ENCODE data around the gene COL19A1.
"Not testable (repeated sequence)": the region's sequence is repeated elsewhere in the genome, so short reads cannot be mapped to it uniquely, and the experiment has no call there.

The COL19A1 gene

GRCh38 chr6:69866770-69867638 lies 648 bp downstream of the COL19A1 start:
- DNase-seq (ENCODE audit: low read depth), result no peak

- no peak for DNase-seq (ENCODE audit: low read depth)
Observed at GRCh38 chr6:69867639-69867976, 1.3 kb downstream of the COL19A1 start.

GRCh38 chr6:69868252-69868804 lies 2.0 kb downstream of the COL19A1 start:
- no peak for DNase-seq (ENCODE audit: low read depth)

GRCh38 chr6:69868961-69869360 lies 2.6 kb downstream of the COL19A1 start:
- no peak for DNase-seq (ENCODE audit: low read depth)

GRCh38 chr6:69871107-69871506 lies 4.8 kb downstream of the COL19A1 start:
- no peak for DNase-seq (ENCODE audit: low read depth)

GRCh38 chr6:69873291-69873690 lies 6.9 kb downstream of the COL19A1 start:
- DNase-seq (ENCODE audit: low read depth), result no peak

GRCh38 chr6:69875715-69876114 lies 9.4 kb downstream of the COL19A1 start:
- no peak for DNase-seq (ENCODE audit: low read depth)

GRCh38 chr6:69878795-69879194 lies 12.4 kb downstream of the COL19A1 start:
- no peak for DNase-seq (ENCODE audit: low read depth)

- DNase-seq (ENCODE audit: low read depth), result no peak
Observed at GRCh38 chr6:69880601-69881000, 14.2 kb downstream of the COL19A1 start.

- no peak for DNase-seq (ENCODE audit: low read depth)
Observed at GRCh38 chr6:69881322-69882151, 15.2 kb downstream of the COL19A1 start.

GRCh38 chr6:69883551-69883950 lies 17.2 kb downstream of the COL19A1 start:
- DNase-seq (ENCODE audit: low read depth), result no peak

GRCh38 chr6:69884231-69884630 lies 17.9 kb downstream of the COL19A1 start:
- no peak for DNase-seq (ENCODE audit: low read depth)

- no peak for DNase-seq (ENCODE audit: low read depth)
Observed at GRCh38 chr6:69887026-69887425, 20.7 kb downstream of the COL19A1 start.

- DNase-seq (ENCODE audit: low read depth), result no peak
Observed at GRCh38 chr6:69887714-69888345, 21.5 kb downstream of the COL19A1 start.

GRCh38 chr6:69888482-69889233 lies 22.3 kb downstream of the COL19A1 start:
- DNase-seq (ENCODE audit: low read depth), result no peak

- DNase-seq (ENCODE audit: low read depth), result not testable (repeated sequence)
Observed at GRCh38 chr6:69889234-69889974, 23.0 kb downstream of the COL19A1 start.

- DNase-seq (ENCODE audit: low read depth), result not testable (repeated sequence)
Observed at GRCh38 chr6:69892561-69892960, 26.2 kb downstream of the COL19A1 start.

GRCh38 chr6:69893266-69893665 lies 26.9 kb downstream of the COL19A1 start:
- DNase-seq (ENCODE audit: low read depth), result not testable (repeated sequence)

GRCh38 chr6:69894578-69895347 lies 28.4 kb downstream of the COL19A1 start:
- DNase-seq (ENCODE audit: low read depth), result peak; percentile 85

- DNase-seq (ENCODE audit: low read depth), result no peak
Observed at GRCh38 chr6:69895396-69895795, 29.0 kb downstream of the COL19A1 start.

All from fibroblast of the conjunctiva (primary cell).